GM21390 (cell line): ENCODE measurements around the gene NUAK1.

ENCODE experiments used
- ATAC-seq: cut with Tn5 transposase; IDR thresholded peaks from one replicate; pipeline ENCODE4 v1.9.1; 2021; ENCODE audit not compliant: unreplicated experiment

Gene NUAK1

GRCh38 chr12:106085213-106085612 is 53.5 kb downstream of the NUAK1 start:
- ATAC-seq: no peak

GRCh38 chr12:106084759-106085158 is 54.0 kb downstream of the NUAK1 start:
- no peak for ATAC-seq

GRCh38 chr12:106084014-106084671 is 54.6 kb downstream of the NUAK1 start:
- ATAC-seq: no peak

GRCh38 chr12:106082216-106083175 is 56.3 kb downstream of the NUAK1 start:
- no peak for ATAC-seq

- no peak for ATAC-seq
These were observed 57.1 kb downstream of the NUAK1 start for GRCh38 chr12:106081606-106082005.

GRCh38 chr12:106080791-106081170 is 58.0 kb downstream of the NUAK1 start:
- no peak for ATAC-seq

GRCh38 chr12:106080041-106080790 is 58.5 kb downstream of the NUAK1 start:
- no peak for ATAC-seq

- ATAC-seq: no peak
These were observed 59.5 kb downstream of the NUAK1 start for GRCh38 chr12:106079148-106079738.

- ATAC-seq: no peak
These were observed 60.3 kb downstream of the NUAK1 start for GRCh38 chr12:106078358-106079010.

GRCh38 chr12:106074706-106075392 is 63.9 kb downstream of the NUAK1 start:
- ATAC-seq: no peak

- no peak for ATAC-seq
These were observed 64.4 kb downstream of the NUAK1 start for GRCh38 chr12:106074361-106074705.

- ATAC-seq: no peak
These were observed 65.6 kb downstream of the NUAK1 start for GRCh38 chr12:106073179-106073578.

- ATAC-seq: no peak
These were observed 66.0 kb downstream of the NUAK1 start for GRCh38 chr12:106072751-106073150.

GRCh38 chr12:106071686-106072085 is 67.1 kb downstream of the NUAK1 start:
- ATAC-seq: no peak

GRCh38 chr12:106070611-106071010 is 68.1 kb downstream of the NUAK1 start:
- ATAC-seq: no peak

GRCh38 chr12:106070147-106070546 is 68.6 kb downstream of the NUAK1 start:
- ATAC-seq: no peak

- no peak for ATAC-seq
These were observed 70.5 kb downstream of the NUAK1 start for GRCh38 chr12:106068296-106068695.

- ATAC-seq: no peak
These were observed 71.0 kb downstream of the NUAK1 start for GRCh38 chr12:106067606-106068205.

- no peak for ATAC-seq
These were observed 71.9 kb downstream of the NUAK1 start for GRCh38 chr12:106066726-106067325.
